Measurements from ENCODE around the gene PIGO. TPM values are rescaled to one million over a fixed set of nuclear protein-coding genes. Genes with fewer than 3 reads are reported as not detected.

PIGO gene
- total and polyA plus RNA-seq, 2 of the 8 experiments (the other 6 are each of a cell fraction or from before 2014, with no cell fraction given), result 20.5 to 31.3 TPM

- TF ChIP-seq CTCF (IDR thresholded peaks at IDR 0.05; ENCODE audit: control extremely low read depth in 1 of 3, insufficient read depth in 1 of 3, low read depth in 1 of 3, low read length in 3 of 3), result peak; percentile 88 to 96 (median 93)
These were observed at the start of gene PIGO (continued) for GRCh38 chr9:35096035-35096849.
